ENCODE data around the gene TLE4.

GRCh38 chr9:79604921-79605562 is 33.3 kb downstream of the TLE4 start:
- no peak for TF ChIP-seq CTCF (IDR thresholded peaks at IDR 0.05)
- TF ChIP-seq RAD21 (conservative IDR thresholded peaks at IDR 0.05 in 1 of 2, IDR thresholded peaks at IDR 0.05 in 1 of 2) = no peak
- no peak for TF ChIP-seq POLR2AphosphoS2 (conservative IDR thresholded peaks at IDR 0.05; ENCODE audit: low read length)
- no peak for TF ChIP-seq JUN (IDR thresholded peaks at IDR 0.05)
- TF ChIP-seq POLR2A (IDR thresholded peaks at IDR 0.05; ENCODE audit: low read length) = no peak
- no peak for TF ChIP-seq BCL3 (IDR thresholded peaks at IDR 0.05)
- no peak for TF ChIP-seq SMC3 (IDR thresholded peaks at IDR 0.05)
- TF ChIP-seq USF2 (IDR thresholded peaks at IDR 0.05) = no peak
- TF ChIP-seq HMGXB4 (CRISPR knock-in tag; IDR thresholded peaks at IDR 0.05; ENCODE audit: borderline replicate concordance) = no peak
- no peak for TF ChIP-seq BHLHE40 (IDR thresholded peaks at IDR 0.05; ENCODE audit: low read depth, low read length)
- no peak for TF ChIP-seq RFX5 (IDR thresholded peaks at IDR 0.05)
- TF ChIP-seq KDM5A (IDR thresholded peaks at IDR 0.05) = no peak
- no peak for TF ChIP-seq EHMT2 (IDR thresholded peaks at IDR 0.05; ENCODE audit: low read depth)

Data from A549 (cell line).